ENCODE results near the gene ANO3. TPM values are rescaled to one million over a fixed set of nuclear protein-coding genes. Genes with fewer than 3 reads are reported as not detected.
A peak's percentile ranks its signal among the peaks of the same experiment; 100 is the strongest.

ANO3 gene
- total and polyA plus RNA-seq, 2 of the 8 experiments (the other 6 are each of a cell fraction or from before 2014, with no cell fraction given): not detected

DNA sequence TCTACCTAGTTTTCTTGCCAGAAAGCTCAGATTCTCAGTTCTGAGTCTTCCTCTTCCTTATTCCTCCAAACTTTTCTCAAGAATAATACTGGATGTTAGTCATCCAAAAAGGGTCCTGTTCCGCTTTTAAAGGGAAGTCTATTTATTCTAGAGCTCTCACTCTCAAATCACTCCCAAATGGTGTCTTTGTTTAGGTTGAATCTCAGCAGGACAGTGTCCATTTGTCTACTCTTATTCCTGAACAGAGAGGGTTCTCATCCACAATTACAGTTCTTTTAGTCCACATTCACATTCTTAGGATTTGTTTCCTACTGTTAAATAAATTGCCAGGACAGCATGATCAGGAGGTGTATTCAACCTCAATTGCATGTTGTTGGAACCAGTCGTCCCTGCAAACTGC lies 178.8 kb downstream of the ANO3 start:
- Histone ChIP-seq H3K23ac (ENCODE audit: insufficient read length) (no peak overlapping the region), H2AFZ (ENCODE audit: low read length) (0 out of 2 replicates have a peak overlapping the region, but pooled peaks have one; percentile 58), H4K20me1 (replicated peaks in 1 of 2; ENCODE audit: control insufficient read depth in 1 of 2, insufficient read depth in 2 of 2, low read length in 2 of 2) (no peaks in the 10 kb centered on the region), H3K56ac (replicated peaks; ENCODE audit: insufficient read length, low read depth, low read length) (no peak overlapping the region), H3K4me1 (replicated peaks in 1 of 4; ENCODE audit: control insufficient read depth in 3 of 4, insufficient read depth in 4 of 4, low read length in 3 of 4) (no peaks in the 10 kb centered on the region), H3K9me3 (ENCODE audit: insufficient read depth in 2 of 2, low read depth in 1 of 2, low read length in 1 of 2) (no peaks in the 10 kb centered on the region), H3K4ac (replicated peaks; ENCODE audit: insufficient read length, low read depth, low read length) (no peak overlapping the region), H3K14ac (ENCODE audit: insufficient read length) (no peak overlapping the region), H3K23me2 (ENCODE audit: low read depth, low read length) (no peaks in the 10 kb centered on the region), H4K91ac (replicated peaks; ENCODE audit: insufficient read length, low read length) (no peak overlapping the region), H2BK20ac (ENCODE audit: low read length) (no peak overlapping the region), H4K8ac (ENCODE audit: extremely low read depth, insufficient read depth, low read length) (no peak overlapping the region), H3K9ac (replicated peaks in 1 of 4; ENCODE audit: extremely low read depth in 1 of 4, low read depth in 3 of 4, low read length in 3 of 4) (no peak overlapping the region), H3K18ac (ENCODE audit: extremely low read depth, low read length) (no peak overlapping the region), H3K4me3 (ENCODE audit: extremely low read depth in 1 of 4, insufficient read depth in 2 of 4, low read depth in 3 of 4, low read length in 4 of 4) (no peak overlapping the region), H4K5ac (ENCODE audit: insufficient read length, low read depth, low read length) (no peak overlapping the region), H3K79me2 (ENCODE audit: control insufficient read depth in 1 of 2, insufficient read depth in 2 of 2, low read length in 2 of 2) (no peaks in the 10 kb centered on the region), H3K36me3 (ENCODE audit: control insufficient read depth in 2 of 4, insufficient read depth in 4 of 4, low read length in 3 of 4) (no peaks in the 10 kb centered on the region), H2AK5ac (ENCODE audit: low read depth, low read length) (no peak overlapping the region), H2BK15ac (ENCODE audit: low read length) (no peak overlapping the region), H2BK5ac (ENCODE audit: low read depth, low read length) (no peak overlapping the region), H3K27me3 (replicated peaks in 1 of 4; ENCODE audit: control insufficient read depth in 3 of 4, extremely low read depth in 1 of 4, insufficient read depth in 3 of 4, low read length in 3 of 4) (no peaks in the 10 kb centered on the region), H2BK120ac (replicated peaks; ENCODE audit: low read depth, low read length) (no peak overlapping the region), H3K79me1 (ENCODE audit: low read depth, low read length) (no peaks in the 10 kb centered on the region), H3K4me2 (ENCODE audit: insufficient read depth in 1 of 2, low read depth in 2 of 2, low read length in 2 of 2) (no peak overlapping the region), H2BK12ac (ENCODE audit: low read depth, low read length) (no peak overlapping the region), H3K27ac (ENCODE audit: low read depth, low read length) (no peak overlapping the region)
- POLR2A ChIA-PET (ENCODE audit: partially characterized antibody): no interaction called here
- FAIRE-seq: no peak
- TF ChIP-seq PHF8 (conservative IDR thresholded peaks at IDR 0.05; ENCODE audit: low read depth, low read length) (no peak), RNF2 (IDR thresholded peaks at IDR 0.05; ENCODE audit: borderline replicate concordance, low read depth, low read length, missing control alignments, poor library complexity, severe bottlenecking) (no peak), SRF (IDR thresholded peaks at IDR 0.05; ENCODE audit: low read depth, low read length) (no peak), GABPA (IDR thresholded peaks at IDR 0.05; ENCODE audit: borderline replicate concordance, insufficient read depth, low read length) (no peak), SUZ12 (IDR thresholded peaks at IDR 0.05; ENCODE audit: low read length) (no peak), EP300 (IDR thresholded peaks at IDR 0.05; ENCODE audit: borderline replicate concordance in 1 of 2, low read depth in 2 of 2, low read length in 2 of 2) (no peak), KDM1A (IDR thresholded peaks at IDR 0.05; ENCODE audit: borderline replicate concordance, low read length) (no peak), POLR2A (IDR thresholded peaks at IDR 0.05; ENCODE audit: control extremely low read depth in 1 of 2, low read depth in 2 of 2, low read length in 2 of 2) (no peak), SAP30 (IDR thresholded peaks at IDR 0.05; ENCODE audit: insufficient read depth, insufficient replicate concordance, low read length) (no peak)
- TF ChIP-seq, protein P1, sequence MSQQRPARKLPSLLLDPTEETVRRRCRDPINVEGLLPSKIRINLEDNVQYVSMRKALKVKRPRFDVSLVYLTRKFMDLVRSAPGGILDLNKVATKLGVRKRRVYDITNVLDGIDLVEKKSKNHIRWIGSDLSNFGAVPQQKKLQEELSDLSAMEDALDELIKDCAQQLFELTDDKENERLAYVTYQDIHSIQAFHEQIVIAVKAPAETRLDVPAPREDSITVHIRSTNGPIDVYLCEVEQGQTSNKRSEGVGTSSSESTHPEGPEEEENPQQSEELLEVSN (IDR thresholded peaks at IDR 0.05): no peak
- CTCF ChIA-PET (ENCODE audit: partially characterized antibody): interaction anchor here (1.5 to 2.0 kb wide), 2 partner anchors 12 to 14 kb away, joined by 5 to 6 read pairs; no protein-coding TSS in a partner anchor
- no peak for DNase-seq (ENCODE audit: low read depth in 1 of 2, low spot score in 2 of 2)
- WGBS, 2 experiments (ENCODE audit: extremely low coverage in 1 of 2, insufficient coverage in 1 of 2, insufficient read length in 1 of 2, insufficient replicate concordance in 2 of 2, low coverage in 1 of 2, low lambda C conversion rate in 2 of 2, missing lambda C conversion rate in 1 of 2): 92% methylated on average over 2 of the region's 2 CpGs; no CpG with 5 or more reads in 1 of the 2 experiments
